ACHN (cell line): Measurements from ENCODE around the gene ATP10A.
A peak's percentile ranks its signal among the peaks of the same experiment; 100 is the strongest.
"Not testable (repeated sequence)": the region's sequence is repeated elsewhere in the genome, so short reads cannot be mapped to it uniquely, and the experiment has no call there.

Experiments used
- DNase-seq: peaks from one replicate; pipeline ENCODE4 v3.0.0-alpha.2; 2015
- in situ Hi-C: cut with HindIII; loops from 2 replicates; pipeline ENCODE4 v1.10.0; 2017; ENCODE audit warnings: low sequenced_read_pairs, low pct_ligation_motif_present, low pct_unique_long_range_greater_than_20kb

Gene ATP10A

GRCh38 chr15:25862472-25863110, 536 bp downstream of the ATP10A start:
- DNase-seq = peak; percentile 25
- in situ Hi-C loops = no loop called here

DNA sequence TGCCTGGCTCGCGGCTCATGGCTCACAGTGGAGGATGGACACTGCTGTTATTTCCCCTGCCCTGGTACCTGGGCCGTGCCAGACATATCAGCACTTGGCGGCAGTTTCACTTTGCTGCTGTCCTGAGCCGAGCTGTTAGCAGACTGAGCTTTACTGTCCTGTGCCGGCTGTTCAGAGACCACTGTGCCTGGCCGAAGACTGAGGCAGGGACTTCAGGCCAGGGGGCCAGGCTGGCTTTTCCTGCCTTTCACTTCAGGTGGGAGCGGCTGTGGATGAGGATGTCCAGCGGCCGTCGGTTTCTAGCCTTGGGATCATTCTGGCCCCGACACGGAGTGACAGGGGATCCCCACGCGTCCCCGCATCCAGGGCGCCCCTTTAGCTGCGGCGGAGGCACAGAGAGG, 1.1 kb downstream of the ATP10A start:
- in situ Hi-C loops = no loop called here
- peak; percentile 48 for DNase-seq

DNA sequence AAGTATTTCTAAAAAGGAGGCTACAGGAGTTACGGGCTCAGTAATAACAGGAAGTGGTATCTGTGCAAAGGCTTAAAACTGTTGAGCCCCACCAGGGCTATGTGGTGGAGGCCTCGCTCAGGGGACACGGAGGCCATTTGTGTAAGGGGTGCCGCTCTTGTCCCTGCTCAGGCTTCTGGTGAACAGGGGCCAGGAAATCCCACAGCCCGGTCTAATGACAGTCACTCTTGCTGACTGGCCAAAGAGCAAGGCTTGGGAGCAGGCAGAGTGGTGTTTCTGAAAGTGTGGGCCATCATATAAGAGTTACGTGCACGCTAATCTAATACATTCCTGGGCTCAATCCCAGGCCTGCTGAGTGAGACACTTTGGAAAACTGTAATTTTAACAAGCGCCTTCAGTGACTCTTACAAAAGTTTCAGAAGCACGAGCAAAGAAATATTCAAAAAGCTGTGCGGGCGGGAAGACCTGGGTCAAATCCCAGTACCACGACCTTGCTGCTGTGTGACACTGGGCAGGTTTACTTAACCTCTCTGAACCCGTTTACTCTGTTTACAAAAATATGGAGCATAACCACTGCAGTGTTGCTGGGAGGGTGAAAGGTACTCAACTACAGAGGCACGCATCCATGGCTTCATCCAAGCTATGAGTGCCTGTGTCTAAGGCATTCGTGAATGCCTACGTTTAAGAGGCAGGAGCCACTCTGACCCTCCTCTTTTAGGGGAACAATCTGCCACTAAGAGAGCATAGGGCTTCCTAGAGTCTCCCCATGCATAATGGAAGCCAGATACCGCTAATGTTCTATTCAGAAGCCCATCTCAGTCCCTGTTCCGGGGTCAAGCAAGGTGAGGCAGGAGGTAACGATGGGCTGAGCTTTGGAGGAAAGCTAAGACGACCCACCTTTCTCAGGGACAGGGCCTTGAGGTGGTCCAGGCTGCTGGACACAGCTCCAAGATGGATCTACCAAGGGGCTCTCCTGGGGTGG, 2.0 kb downstream of the ATP10A start:
- in situ Hi-C loops = no loop called here
- no peak for DNase-seq

DNA sequence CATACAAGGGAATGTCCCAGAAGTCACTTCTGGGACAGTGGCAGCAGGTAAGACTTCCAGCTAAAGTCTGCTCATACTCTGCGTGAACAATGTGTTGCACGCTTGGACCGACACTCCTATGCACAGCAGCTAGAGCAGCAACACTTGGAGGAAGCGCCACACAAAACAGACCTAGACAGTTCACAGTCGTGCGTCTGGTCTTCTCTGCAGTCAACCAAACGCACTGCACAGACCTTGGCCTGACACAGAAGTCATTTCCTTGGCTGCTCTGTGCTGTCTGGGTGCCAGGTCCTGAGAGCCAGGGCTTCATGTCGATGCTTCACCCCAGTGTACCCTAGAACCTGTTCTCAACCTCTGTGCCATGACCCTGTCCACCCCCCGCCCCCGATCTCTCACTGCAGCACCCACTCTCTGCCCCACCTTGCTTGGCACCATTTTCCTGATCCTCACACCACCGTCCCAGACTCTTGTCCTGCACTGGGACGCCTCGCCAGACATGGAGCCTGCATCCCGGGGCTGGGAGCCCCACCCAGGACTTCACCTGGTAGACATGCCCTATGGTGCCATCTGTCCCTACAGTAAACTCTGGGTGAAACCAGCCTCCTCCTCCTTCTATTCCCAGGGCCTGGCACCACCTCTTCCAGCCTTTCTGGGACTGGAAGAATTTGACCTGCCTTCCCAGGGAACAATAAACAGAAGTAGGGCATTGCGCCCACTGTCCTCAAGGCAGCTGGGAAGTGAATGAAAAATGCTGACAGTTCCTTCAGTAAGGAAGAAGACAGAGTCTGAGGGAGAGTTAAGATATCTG, 3.1 kb downstream of the ATP10A start:
- no peak for DNase-seq

GRCh38 chr15:25858952-25859760, 4.0 kb downstream of the ATP10A start:
- in situ Hi-C loops = no loop called here
- no peak for DNase-seq

More for the DNA sequence above, 3.1 kb downstream of the ATP10A start:
- in situ Hi-C loops = no loop called here

DNA sequence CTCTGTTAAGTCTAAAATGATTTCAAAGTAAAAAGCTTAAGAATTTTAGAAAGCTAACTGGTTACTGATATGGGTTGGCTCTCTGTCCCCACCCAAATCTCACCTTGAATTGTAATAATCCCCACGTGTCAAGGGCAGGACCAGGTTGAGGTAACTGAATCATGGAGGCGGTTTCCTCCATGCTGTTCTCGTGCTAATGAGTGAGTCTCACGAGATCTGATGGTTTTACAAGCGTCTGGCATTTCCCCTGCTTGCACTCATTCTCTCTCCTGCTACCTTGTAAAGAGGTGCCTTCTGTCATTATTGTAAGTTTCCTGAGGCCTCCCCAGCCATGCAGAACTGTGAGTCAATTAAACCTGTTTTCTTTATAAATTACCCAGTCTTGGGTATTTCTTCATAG, 7.1 kb downstream of the ATP10A start:
- in situ Hi-C loops, DNase-seq: not testable (repeated sequence)

GRCh38 chr15:25852661-25853524, 10.2 kb downstream of the ATP10A start:
- DNase-seq = no peak
- in situ Hi-C loops = no loop called here

- in situ Hi-C loops = no loop called here
- no peak for DNase-seq
Observed at GRCh38 chr15:25852027-25852426, 11.1 kb downstream of the ATP10A start.

- in situ Hi-C loops = no loop called here
- peak; percentile 82 for DNase-seq
Observed at GRCh38 chr15:25850154-25851111, 12.7 kb downstream of the ATP10A start.

DNA sequence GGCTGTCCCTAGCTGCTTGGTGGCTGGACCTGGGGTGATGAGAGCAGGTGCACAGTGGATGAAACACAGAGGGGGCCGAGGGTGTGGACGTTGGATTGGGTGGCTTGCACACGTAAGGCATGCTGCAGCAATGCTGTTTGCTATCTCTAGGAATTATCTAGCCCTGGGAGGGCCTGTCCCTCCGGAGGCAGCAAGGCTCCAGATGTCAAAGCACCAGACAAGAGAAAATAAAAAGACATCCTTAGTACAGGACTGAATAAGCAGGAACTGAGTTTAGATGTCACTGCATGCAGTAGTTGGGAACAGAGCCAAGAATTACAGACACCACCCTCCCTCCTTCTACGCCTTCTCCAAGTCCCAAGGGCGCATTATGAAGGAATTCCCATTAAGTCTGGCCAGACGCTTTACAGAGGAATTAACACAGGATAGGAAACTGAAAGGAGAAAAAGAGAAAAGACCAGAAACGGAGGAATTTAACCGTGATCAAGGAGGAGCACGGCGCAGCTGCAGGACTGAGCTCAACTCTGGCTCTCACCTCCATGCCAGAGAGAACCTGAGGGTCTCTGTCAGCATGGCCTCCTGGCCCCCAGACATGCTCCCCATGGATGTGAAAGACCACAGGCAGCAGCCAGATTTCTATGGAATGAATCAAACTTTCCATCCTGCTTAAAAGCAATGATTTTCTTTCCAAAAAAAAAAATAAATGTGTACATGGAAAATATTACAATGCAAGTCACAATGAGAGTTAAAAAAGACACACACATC, 13.8 kb downstream of the ATP10A start:
- in situ Hi-C loops = no loop called here
- DNase-seq = peak; percentile 59

GRCh38 chr15:25848784-25849156, 14.4 kb downstream of the ATP10A start:
- no peak for DNase-seq
- in situ Hi-C loops = no loop called here

DNA sequence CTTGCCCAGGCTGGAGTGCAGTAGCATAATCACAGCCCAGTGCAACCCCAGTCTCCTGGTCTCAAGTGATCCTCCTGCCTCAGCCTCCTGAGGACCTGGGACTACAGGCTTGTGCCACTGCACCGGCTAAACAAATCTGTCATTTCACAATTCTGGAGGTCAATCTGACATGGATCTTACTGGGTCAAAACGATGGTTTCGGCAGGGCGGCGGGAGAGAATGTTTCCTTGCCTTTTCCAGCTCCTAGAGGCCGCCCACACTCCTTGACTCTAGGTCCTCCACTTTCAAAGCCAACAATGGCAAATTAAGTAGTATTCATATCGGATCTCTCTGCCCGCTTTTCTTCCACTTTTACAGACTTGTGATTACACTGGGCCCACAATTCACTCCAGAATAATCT, 14.8 kb downstream of the ATP10A start:
- in situ Hi-C loops = no loop called here
- DNase-seq = no peak

DNA sequence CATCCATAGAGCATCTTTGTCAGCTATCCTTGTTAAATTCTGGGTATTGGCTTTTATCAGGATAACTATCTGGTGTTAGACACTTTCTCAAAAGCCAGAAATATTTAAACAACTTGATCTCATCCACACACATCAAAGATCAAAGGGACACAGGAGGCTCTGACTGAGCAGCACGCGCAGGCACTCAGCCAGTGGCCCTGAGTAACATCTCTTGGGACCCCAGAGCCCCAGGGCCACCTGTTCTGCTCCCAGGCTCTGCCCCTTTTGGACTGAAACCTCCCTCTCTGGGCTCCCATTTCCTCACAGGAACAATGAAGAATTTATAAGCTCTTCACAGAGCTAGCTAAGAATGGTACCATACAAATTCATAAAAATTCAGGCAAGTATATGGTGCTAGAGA, 16.1 kb downstream of the ATP10A start:
- DNase-seq = no peak
- in situ Hi-C loops = no loop called here

- no peak for DNase-seq
- in situ Hi-C loops = no loop called here
Observed at GRCh38 chr15:25846377-25846776, 16.8 kb downstream of the ATP10A start.

- in situ Hi-C loops = no loop called here
- DNase-seq = no peak
Observed at GRCh38 chr15:25844981-25845680, 18.0 kb downstream of the ATP10A start.
